B cell (primary cell): ENCODE measurements around the gene ODC1. TPM values are rescaled to one million over a fixed set of nuclear protein-coding genes. Genes with fewer than 3 reads are reported as not detected.
"Not testable (repeated sequence)": the region's sequence is repeated elsewhere in the genome, so short reads cannot be mapped to it uniquely, and the experiment has no call there.

Experiments
- ATAC-seq: fragments of 200-7000 bp; cut with Tn5 transposase; one replicate; pipeline ENCODE4 v1.10.0; 2021; ENCODE audit warnings: low read depth, mild to moderate bottlenecking, moderate number of reproducible peaks, moderate library complexity
- CTCF ChIA-PET: fragments of 350-600 bp; sonication (Branson Sonifier 250); formaldehyde crosslinking; loops from one replicate; lab custom pipeline; 2021; ENCODE audit warnings: antibody characterized with exemption, inconsistent platforms; lab: Charles Lee
- POLR2A ChIA-PET: fragments of 350-600 bp; sonication (Branson Sonifier 250); formaldehyde crosslinking; loops from one replicate; lab custom pipeline; 2021; ENCODE audit warnings: antibody characterized with exemption; lab: Charles Lee
- DNase-seq: peaks from one replicate; pipeline ENCODE4 v3.0.0; 2013
- H2AFZ ChIP-seq: 2 replicates; pipeline ENCODE4 v1.6.1; 2012; ENCODE audit warnings: mild to moderate bottlenecking, low read depth, low read length; ENCODE audit not compliant: insufficient read depth, poor library complexity, severe bottlenecking
- H3K27ac ChIP-seq, 2 donors: 1 replicate in 1 of 2; 2 replicates in 1 of 2; pipeline ENCODE4 v1.5.1; 2012 to 2013; ENCODE audit warnings: low read length in 2 of 2, mild to moderate bottlenecking in 2 of 2, moderate library complexity in 1 of 2
- H3K27me3 ChIP-seq, 4 experiments: fragments of 200-600 bp in 1 of 4; sonication (generic) in 1 of 4; replicated peaks in 1 of 4; 1 replicate in 2 of 4; 2 replicates in 2 of 4; pipeline versions ENCODE4 v1.6.1 to v1.7.0; 2013 to 2016; ENCODE audit warnings: low read length in 3 of 4, mild to moderate bottlenecking in 2 of 4, mixed read lengths in 1 of 4, moderate library complexity in 1 of 4; ENCODE audit not compliant: insufficient read depth in 4 of 4, control insufficient read depth in 3 of 4; ENCODE audit errors: control extremely low read depth in 1 of 4
- H3K36me3 ChIP-seq, 2 experiments: replicated peaks in 1 of 2; 1 replicate in 1 of 2; 2 replicates in 1 of 2; pipeline versions ENCODE4 v1.6.1 to v1.7.1; 2013; ENCODE audit warnings: low read length in 1 of 2; ENCODE audit not compliant: insufficient read depth in 2 of 2, control insufficient read depth in 1 of 2; ENCODE audit errors: control extremely low read depth in 1 of 2, extremely low read depth in 1 of 2
- H3K4me1 ChIP-seq, 2 donors: fragments of 200-600 bp in 1 of 2; sonication (generic) in 1 of 2; 1 replicate in 1 of 2; 2 replicates in 1 of 2; pipeline versions ENCODE4 v1.5.1 to v1.6.1; 2013 to 2017; ENCODE audit warnings: low read length in 2 of 2; ENCODE audit not compliant: control insufficient read depth in 2 of 2, insufficient read depth in 2 of 2
- H3K4me2 ChIP-seq: replicated peaks from 2 replicates; pipeline ENCODE3; 2012; ENCODE audit warnings: mild to moderate bottlenecking, low read depth, low read length; ENCODE audit not compliant: poor library complexity, severe bottlenecking
- H3K4me3 ChIP-seq, 5 experiments: fragments of 200-600 bp in 1 of 5; sonication (generic) in 1 of 5; 1 replicate in 3 of 5; 2 replicates in 2 of 5; pipeline versions ENCODE4 v1.5.1 to v1.7.0; 2011 to 2016; ENCODE audit warnings: low read length in 4 of 5, mild to moderate bottlenecking in 4 of 5, low read depth in 2 of 5, control low read depth in 1 of 5, moderate library complexity in 1 of 5; ENCODE audit not compliant: insufficient read depth in 1 of 5; ENCODE audit errors: control extremely low read depth in 1 of 5, extremely low read depth in 1 of 5
- H3K79me2 ChIP-seq: fragments of 200-600 bp; sonication (generic); one replicate; pipeline ENCODE4 v1.6.0; 2016; ENCODE audit warnings: low read length; ENCODE audit not compliant: control insufficient read depth, insufficient read depth
- H3K9ac ChIP-seq: fragments of 200-600 bp; sonication (generic); 2 replicates; pipeline ENCODE4 v1.6.1; 2017; ENCODE audit warnings: mild to moderate bottlenecking, low read length, moderate library complexity
- H3K9me3 ChIP-seq, 3 donors: one replicate each; pipeline versions ENCODE4 v1.6.1 to v1.7.1; 2013; ENCODE audit warnings: low read length in 2 of 3; ENCODE audit not compliant: control insufficient read depth in 2 of 3, insufficient read depth in 1 of 3; ENCODE audit errors: control extremely low read depth in 1 of 3
- H4K20me1 ChIP-seq: 2 replicates; pipeline ENCODE4 v1.6.0; 2012; ENCODE audit warnings: mild to moderate bottlenecking, low read length; ENCODE audit not compliant: insufficient read depth, control insufficient read depth, poor library complexity, severe bottlenecking
- H3K27ac Mint-ChIP-seq: one replicate; pipeline ENCODE4 v1.8.0; 2021; ENCODE audit warnings: mixed read lengths
- H3K27me3 Mint-ChIP-seq: one replicate; pipeline ENCODE4 v1.8.0; 2021; ENCODE audit warnings: mixed read lengths
- H3K4me1 Mint-ChIP-seq: one replicate; pipeline ENCODE4 v1.8.0; 2021; ENCODE audit warnings: mixed read lengths
- H3K4me3 Mint-ChIP-seq: one replicate; pipeline ENCODE4 v1.8.0; 2021; ENCODE audit warnings: mixed read lengths
- H3K9me3 Mint-ChIP-seq: one replicate; pipeline ENCODE4 v1.8.0; 2022; ENCODE audit warnings: mixed read lengths; ENCODE audit not compliant: insufficient read depth
- EZH2 ChIP-seq: IDR thresholded peaks from 2 replicates; pipeline ENCODE4 v1.6.1; 2012; ENCODE audit warnings: borderline replicate concordance, low read depth, mild to moderate bottlenecking, moderate library complexity, low read length; ENCODE audit not compliant: insufficient read depth, poor library complexity, severe bottlenecking
- WGBS: methylation state at CpG from one replicate; pipeline ENCODE4 v1.1.5; 2013; ENCODE audit warnings: missing lambda C conversion rate; ENCODE audit not compliant: insufficient coverage; 5-methylcytosine and 5-hydroxymethylcytosine counted together
- intact Hi-C: fragments of 100-400 bp; cut with micrococcal nuclease; formaldehyde crosslinking; loops from one replicate; pipeline ENCODE4 v1.10.0; 2022
- polyA plus RNA-seq: library from polyadenylated mRNA; depleted of rRNA; stranded (reverse); fragments of >200 nt; gene quantifications from 2 replicates; pipeline ENCODE4 v1.2.3, GENCODE V29; 2012
- total RNA-seq, 2 donors: library from RNA; stranded (reverse); fragments of 120-200 nt in 1 of 2; gene quantifications; 1 replicate in 1 of 2; 2 replicates in 1 of 2; pipeline versions ENCODE4 v1.2.3 to v1.2.4, GENCODE V29; 2013 to 2022
- TF ChIP-seq, protein P1 (sequence below): fragments of 200-600 bp; IDR thresholded peaks from one replicate; pipeline ENCODE4 v1.8.0; 2022; ENCODE audit warnings: antibody characterized with exemption, mild to moderate bottlenecking

ODC1 gene
- total and polyA plus RNA-seq, 2 donors (not counting 1 experiment from before 2014, with no cell fraction given), result 88.7 to 171 TPM

DNA sequence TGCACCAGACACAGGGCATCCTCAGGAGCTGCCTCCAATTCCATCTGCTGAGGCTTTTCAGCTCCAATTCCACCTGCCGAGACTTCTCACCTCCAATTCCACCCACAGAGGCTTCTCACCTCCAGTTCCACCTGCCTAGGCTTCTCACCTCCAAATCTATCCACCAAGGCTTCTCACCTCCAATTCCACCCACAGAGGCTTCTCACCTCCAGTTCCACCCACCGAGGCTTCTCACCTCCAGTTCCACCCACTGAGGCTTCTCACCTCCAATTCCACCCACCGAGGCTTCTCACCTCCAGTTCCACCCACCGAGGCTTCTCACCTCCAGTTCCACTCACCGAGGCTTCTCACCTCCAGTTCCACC, 39.6 kb upstream of the ODC1 start:
- H3K27ac ChIP-seq, H3K9me3 ChIP-seq, H3K4me1 ChIP-seq, CTCF ChIA-PET, H3K4me3 ChIP-seq, H4K20me1 ChIP-seq, POLR2A ChIA-PET, H3K9ac ChIP-seq, H3K9me3 Mint-ChIP-seq, H3K36me3 ChIP-seq, ATAC-seq, H3K4me2 ChIP-seq, H3K4me3 Mint-ChIP-seq, H3K27ac Mint-ChIP-seq, DNase-seq, H2AFZ ChIP-seq, intact Hi-C loops, H3K79me2 ChIP-seq, H3K4me1 Mint-ChIP-seq: not testable (repeated sequence)
- WGBS, result 79% methylated on average over 5 of the region's 5 CpGs
- peaks cover 0 to 10% (median 5%) of the 10 kb centered on the region in 4 experiments for H3K27me3 ChIP-seq
- peaks cover 28% of the 10 kb centered on the region for H3K27me3 Mint-ChIP-seq

DNA sequence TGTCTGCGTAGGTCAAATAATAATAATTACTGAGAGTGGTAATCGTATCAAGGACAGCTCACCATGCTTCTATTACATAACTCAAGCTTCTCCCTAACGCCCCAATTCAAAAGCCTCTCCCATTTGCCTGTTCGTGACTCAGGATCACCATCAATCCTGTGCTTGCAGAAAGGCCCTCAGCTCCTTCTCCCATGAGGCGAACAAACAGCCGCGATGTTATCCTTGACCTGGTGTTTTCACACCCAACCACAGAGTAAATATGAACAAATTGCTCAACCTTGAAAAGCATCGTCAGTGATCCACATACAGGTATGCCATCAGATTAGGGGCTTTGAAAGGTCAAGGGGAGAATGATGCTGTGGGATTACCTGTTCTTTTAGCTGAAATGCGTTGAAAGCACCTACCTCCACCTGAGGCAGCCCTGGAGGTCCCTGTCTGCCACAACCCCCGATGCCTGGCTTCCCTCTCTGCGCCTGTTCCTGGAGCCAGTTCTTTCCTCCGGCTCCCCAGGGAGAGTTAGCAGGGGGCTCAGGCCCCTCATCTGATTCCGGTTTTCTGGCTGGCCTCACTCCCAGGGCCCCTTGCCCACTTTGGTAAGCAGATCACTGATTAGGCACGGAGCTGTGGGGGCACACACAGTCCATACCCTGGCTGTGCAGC, 39.1 kb upstream of the ODC1 start:
- 80% methylated on average over 10 of the region's 14 CpGs for WGBS
- H3K9me3 ChIP-seq, result peaks cover 0 to 4% (median 3%) of the 10 kb centered on the region in 3 donors
- Mint-ChIP-seq H3K4me3 (no peak overlapping the region), H3K27ac (no peak overlapping the region), H3K9me3 (no peaks in the 10 kb centered on the region), H3K27me3 (peaks cover 32% of the 10 kb centered on the region), H3K4me1 (no peaks in the 10 kb centered on the region)
- ATAC-seq (no peak), DNase-seq (no peak)
- H3K36me3 ChIP-seq, result no peaks in the 10 kb centered on the region
- no peak overlapping the region for H2AFZ ChIP-seq
- no peaks in the 10 kb centered on the region for H3K4me1 ChIP-seq
- CTCF ChIA-PET, result no interaction called here
- no peak overlapping the region for H3K4me3 ChIP-seq
- TF ChIP-seq, protein P1, sequence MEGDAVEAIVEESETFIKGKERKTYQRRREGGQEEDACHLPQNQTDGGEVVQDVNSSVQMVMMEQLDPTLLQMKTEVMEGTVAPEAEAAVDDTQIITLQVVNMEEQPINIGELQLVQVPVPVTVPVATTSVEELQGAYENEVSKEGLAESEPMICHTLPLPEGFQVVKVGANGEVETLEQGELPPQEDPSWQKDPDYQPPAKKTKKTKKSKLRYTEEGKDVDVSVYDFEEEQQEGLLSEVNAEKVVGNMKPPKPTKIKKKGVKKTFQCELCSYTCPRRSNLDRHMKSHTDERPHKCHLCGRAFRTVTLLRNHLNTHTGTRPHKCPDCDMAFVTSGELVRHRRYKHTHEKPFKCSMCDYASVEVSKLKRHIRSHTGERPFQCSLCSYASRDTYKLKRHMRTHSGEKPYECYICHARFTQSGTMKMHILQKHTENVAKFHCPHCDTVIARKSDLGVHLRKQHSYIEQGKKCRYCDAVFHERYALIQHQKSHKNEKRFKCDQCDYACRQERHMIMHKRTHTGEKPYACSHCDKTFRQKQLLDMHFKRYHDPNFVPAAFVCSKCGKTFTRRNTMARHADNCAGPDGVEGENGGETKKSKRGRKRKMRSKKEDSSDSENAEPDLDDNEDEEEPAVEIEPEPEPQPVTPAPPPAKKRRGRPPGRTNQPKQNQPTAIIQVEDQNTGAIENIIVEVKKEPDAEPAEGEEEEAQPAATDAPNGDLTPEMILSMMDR, result no peak
- TF ChIP-seq EZH2, result no peak
- H3K9ac ChIP-seq, result no peak overlapping the region
- H3K4me2 ChIP-seq, result no peak overlapping the region
- peaks cover 0 to 14% (median 5%) of the 10 kb centered on the region in 4 experiments for H3K27me3 ChIP-seq
- POLR2A ChIA-PET, result no interaction called here
- H3K27ac ChIP-seq, result no peak overlapping the region
- no peaks in the 10 kb centered on the region for H4K20me1 ChIP-seq
- intact Hi-C loops, result no loop called here
- no peaks in the 10 kb centered on the region for H3K79me2 ChIP-seq
